ENCODE data around the gene THBS1.

The THBS1 gene

GRCh38 chr15:39599871-39600270 lies 19.0 kb downstream of the THBS1 start:
- TF ChIP-seq CTCF (IDR thresholded peaks at IDR 0.05; ENCODE audit: control insufficient read depth, extremely low read depth, insufficient read depth), result no peak
- no peak for DNase-seq (ENCODE audit: low read depth)
- no peak overlapping the region for H3K4me3 ChIP-seq (ENCODE audit: low read depth, low read length)

- no peak overlapping the region for H3K4me3 ChIP-seq (ENCODE audit: low read depth, low read length)
- no peak for TF ChIP-seq CTCF (IDR thresholded peaks at IDR 0.05; ENCODE audit: control insufficient read depth, extremely low read depth, insufficient read depth)
- DNase-seq (ENCODE audit: low read depth), result no peak
These were observed 21.3 kb downstream of the THBS1 start for GRCh38 chr15:39602143-39602542.

GRCh38 chr15:39605146-39605545 lies 24.3 kb downstream of the THBS1 start:
- TF ChIP-seq CTCF (IDR thresholded peaks at IDR 0.05; ENCODE audit: control insufficient read depth, extremely low read depth, insufficient read depth), result no peak
- no peak overlapping the region for H3K4me3 ChIP-seq (ENCODE audit: low read depth, low read length)
- no peak for DNase-seq (ENCODE audit: low read depth)

GRCh38 chr15:39608185-39609139 lies 27.6 kb downstream of the THBS1 start:
- DNase-seq (ENCODE audit: low read depth), result no peak
- no peak for TF ChIP-seq CTCF (IDR thresholded peaks at IDR 0.05; ENCODE audit: control insufficient read depth, extremely low read depth, insufficient read depth)
- no peak overlapping the region for H3K4me3 ChIP-seq (ENCODE audit: low read depth, low read length)

GRCh38 chr15:39609166-39609916 lies 28.5 kb downstream of the THBS1 start:
- H3K4me3 ChIP-seq (ENCODE audit: low read depth, low read length), result no peak overlapping the region
- DNase-seq (ENCODE audit: low read depth), result no peak
- no peak for TF ChIP-seq CTCF (IDR thresholded peaks at IDR 0.05; ENCODE audit: control insufficient read depth, extremely low read depth, insufficient read depth)

- TF ChIP-seq CTCF (IDR thresholded peaks at IDR 0.05; ENCODE audit: control insufficient read depth, extremely low read depth, insufficient read depth), result no peak
- H3K4me3 ChIP-seq (ENCODE audit: low read depth, low read length), result no peak overlapping the region
- DNase-seq (ENCODE audit: low read depth), result no peak
These were observed 29.8 kb downstream of the THBS1 start for GRCh38 chr15:39610665-39611064.

Measured in LNCaP clone FGC (cell line).